GM12872 (cell line): ENCODE measurements around the gene F13A1.
A peak's percentile ranks its signal among the peaks of the same experiment; 100 is the strongest.

Source experiments
- CTCF ChIP-seq: IDR thresholded peaks from 3 replicates; pipeline ENCODE4 v1.5.1; 2011; ENCODE audit warnings: low read depth, mild to moderate bottlenecking, low read length, moderate library complexity; ENCODE audit not compliant: insufficient read depth

F13A1 gene

GRCh38 chr6:6123803-6124202 lies 196.7 kb downstream of the F13A1 start:
- TF ChIP-seq CTCF: no peak

- TF ChIP-seq CTCF: no peak
These were observed 198.5 kb downstream of the F13A1 start for GRCh38 chr6:6121943-6122342.

- TF ChIP-seq CTCF: peak; percentile 48; the same call in 2 of the 3 replicates
These were observed 214.9 kb downstream of the F13A1 start for GRCh38 chr6:6105472-6106036.
